ENCODE measurements around the gene ROR2.

- no peak for TF ChIP-seq POLR2A (IDR thresholded peaks at IDR 0.05)
- peak in 2 of 6 experiments; percentile 21 to 25 for TF ChIP-seq CTCF (IDR thresholded peaks at IDR 0.05)
Measured at GRCh38 chr9:91676046-91676445, 274.0 kb downstream of the ROR2 start.

All from thyroid gland (tissue), 4 donors.